Prostate gland (tissue), 2 donors: ENCODE measurements around the gene GLRX3. TPM values are rescaled to one million over a fixed set of nuclear protein-coding genes. Genes with fewer than 3 reads are reported as not detected.
"Not testable (repeated sequence)": the region's sequence is repeated elsewhere in the genome, so short reads cannot be mapped to it uniquely, and the experiment has no call there.

Source experiments
- DNase-seq: peaks from one replicate; pipeline ENCODE4 v3.0.0-alpha.2; 2019; ENCODE audit warnings: low spot score
- H3K27ac ChIP-seq, 2 donors: fragments of 200-600 bp; sonication (generic); 2 replicates each; pipeline ENCODE4 v1.5.1; 2017 to 2019
- H3K27me3 ChIP-seq: fragments of 200-600 bp; sonication (generic); replicated peaks from 2 replicates; pipeline ENCODE4 v1.5.1; 2019; ENCODE audit not compliant: insufficient read depth
- H3K36me3 ChIP-seq, 2 donors: fragments of 200-600 bp; sonication (generic); 1 replicate in 1 of 2; 2 replicates in 1 of 2; pipeline versions ENCODE4 v1.5.1 to v1.8.1; 2017 to 2019
- H3K4me1 ChIP-seq: fragments of 200-600 bp; sonication (generic); replicated peaks from 2 replicates; pipeline ENCODE4 v1.5.1; 2019
- H3K4me3 ChIP-seq, 2 donors: fragments of 200-600 bp; sonication (generic); 2 replicates each; pipeline ENCODE4 v1.5.1; 2017 to 2019
- H3K9me3 ChIP-seq: fragments of 200-600 bp; sonication (generic); 2 replicates; pipeline ENCODE4 v1.5.1; 2017
- CTCF ChIP-seq, 4 experiments: fragments of 200-600 bp in 2 of 4; fragments of 450-650 bp in 2 of 4; sonication (generic) in 2 of 4; IDR thresholded peaks; 1 replicate in 3 of 4; 2 replicates in 1 of 4; pipeline ENCODE4 v1.5.1; 2016 to 2019; ENCODE audit warnings: antibody characterized with exemption in 4 of 4, mild to moderate bottlenecking in 2 of 4, moderate library complexity in 2 of 4
- POLR2A ChIP-seq: fragments of 450-650 bp; IDR thresholded peaks from one replicate; pipeline ENCODE4 v1.6.1; 2016; ENCODE audit warnings: antibody characterized with exemption, mild to moderate bottlenecking
- POLR2AphosphoS5 ChIP-seq: sonication (generic); formaldehyde crosslinking; IDR thresholded peaks from one replicate; pipeline ENCODE4 v1.6.1; 2017; ENCODE audit warnings: antibody characterized with exemption
- WGBS: methylation state at CpG from one replicate; pipeline ENCODE4 v1.1.5; 2018; 5-methylcytosine and 5-hydroxymethylcytosine counted together
- intact Hi-C: fragments of 100-400 bp; cut with DNase I; formaldehyde crosslinking; loops from one replicate; pipeline ENCODE4 v1.14.2; 2022
- total RNA-seq, 2 donors: library from RNA; depleted of rRNA; stranded (reverse); fragments of >200 nt; gene quantifications; one replicate each; pipeline ENCODE4 v1.1.0, GENCODE V29; 2016

The GLRX3 gene
- total RNA-seq, 2 donors from 2014 or later: 32.6 to 40.7 TPM

GRCh38 chr10:130198651-130199050, 62.5 kb downstream of the GLRX3 start:
- no peaks in the 10 kb centered on the region for H3K9me3 ChIP-seq
- H3K4me3 ChIP-seq: no peak overlapping the region
- DNase-seq: no peak
- H3K27me3 ChIP-seq: peaks cover 2% of the 10 kb centered on the region
- intact Hi-C loops: no loop called here
- TF ChIP-seq CTCF (IDR thresholded peaks at IDR 0.05) (no peak), POLR2AphosphoS5 (no peak), POLR2A (no peak)
- WGBS: 72% methylated on average over 6 of the region's 6 CpGs
- H3K4me1 ChIP-seq: no peaks in the 10 kb centered on the region
- no peaks in the 10 kb centered on the region for H3K36me3 ChIP-seq
- H3K27ac ChIP-seq: no peak overlapping the region

- H3K4me3 ChIP-seq: no peak overlapping the region
- WGBS: 74% methylated on average over 26 of the region's 26 CpGs
- H3K27me3 ChIP-seq: peaks cover 2% of the 10 kb centered on the region
- no peaks in the 10 kb centered on the region for H3K9me3 ChIP-seq
- no peaks in the 10 kb centered on the region for H3K36me3 ChIP-seq
- H3K27ac ChIP-seq: no peak overlapping the region
- TF ChIP-seq POLR2A: no peak
- TF ChIP-seq POLR2AphosphoS5: no peak
- TF ChIP-seq CTCF (IDR thresholded peaks at IDR 0.05): no peak
- DNase-seq: no peak
- H3K4me1 ChIP-seq: no peaks in the 10 kb centered on the region
- intact Hi-C loops: no loop called here
Observed at GRCh38 chr10:130200179-130201042, 64.2 kb downstream of the GLRX3 start.

GRCh38 chr10:130201043-130201380, 64.8 kb downstream of the GLRX3 start:
- intact Hi-C loops: no loop called here
- TF ChIP-seq CTCF (IDR thresholded peaks at IDR 0.05) (no peak), POLR2AphosphoS5 (no peak), POLR2A (no peak)
- H3K27ac ChIP-seq: no peak overlapping the region
- no peak for DNase-seq
- no peak overlapping the region for H3K4me3 ChIP-seq
- WGBS: 94% methylated on average over 8 of the region's 8 CpGs
- no peaks in the 10 kb centered on the region for H3K9me3 ChIP-seq
- no peaks in the 10 kb centered on the region for H3K36me3 ChIP-seq
- no peaks in the 10 kb centered on the region for H3K4me1 ChIP-seq
- peaks cover 2% of the 10 kb centered on the region for H3K27me3 ChIP-seq

GRCh38 chr10:130202150-130202549, 66.0 kb downstream of the GLRX3 start:
- H3K4me3 ChIP-seq, H3K9me3 ChIP-seq, H3K4me1 ChIP-seq, intact Hi-C loops, DNase-seq, H3K27me3 ChIP-seq, H3K36me3 ChIP-seq, H3K27ac ChIP-seq: not testable (repeated sequence)
- 50% methylated on average over 4 of the region's 4 CpGs for WGBS

GRCh38 chr10:130202984-130203621, 66.9 kb downstream of the GLRX3 start:
- no peaks in the 10 kb centered on the region for H3K4me1 ChIP-seq
- DNase-seq: no peak

More at GRCh38 chr10:130202984-130203621, 66.9 kb downstream of the GLRX3 start:
- intact Hi-C loops: no loop called here
- 78% methylated on average over 29 of the region's 29 CpGs for WGBS
- no peaks in the 10 kb centered on the region for H3K36me3 ChIP-seq
- H3K27me3 ChIP-seq: peaks cover 2% of the 10 kb centered on the region
- no peak overlapping the region for H3K4me3 ChIP-seq
- no peaks in the 10 kb centered on the region for H3K9me3 ChIP-seq
- H3K27ac ChIP-seq: no peak overlapping the region
- no peak for TF ChIP-seq POLR2A
- TF ChIP-seq POLR2AphosphoS5: no peak
- TF ChIP-seq CTCF (IDR thresholded peaks at IDR 0.05): no peak
